K562 (cell line): ENCODE results near the gene TTC16. TPM values are rescaled to one million over a fixed set of nuclear protein-coding genes. Genes with fewer than 3 reads are reported as not detected.

Source experiments
- ARNT ChIP-seq, 2 experiments: fragments of 450-650 bp; IDR thresholded peaks; 2 replicates each; pipeline ENCODE4 v1.6.1; 2016; ENCODE audit warnings: mild to moderate bottlenecking in 1 of 2
- ATF7 ChIP-seq: fragments of 450-650 bp; IDR thresholded peaks from 2 replicates; pipeline ENCODE4 v1.7.1; 2014; ENCODE audit warnings: mild to moderate bottlenecking, moderate library complexity
- BDP1 ChIP-seq: IDR thresholded peaks from 3 replicates; pipeline ENCODE4 v1.6.1; 2011; ENCODE audit not compliant: insufficient read length, insufficient read depth
- DACH1 ChIP-seq: fragments of 450-650 bp; IDR thresholded peaks from 2 replicates; pipeline ENCODE4 v1.6.1; 2018; ENCODE audit not compliant: partially characterized antibody
- DMBX1 ChIP-seq: fragments of 250-450 bp; sonication (Bioruptor Pico); IDR thresholded peaks from 2 replicates; pipeline ENCODE4 v1.8.0; 2022; ENCODE audit warnings: inconsistent platforms, mild to moderate bottlenecking, moderate library complexity, borderline replicate concordance
- ID3 ChIP-seq, 2 experiments: fragments of 250-450 bp in 1 of 2; fragments of 450-650 bp in 1 of 2; sonication (Bioruptor Pico) in 1 of 2; IDR thresholded peaks; 2 replicates each; pipeline versions ENCODE4 v1.6.1 to v1.8.0; 2016 to 2021; ENCODE audit warnings: mild to moderate bottlenecking in 2 of 2, moderate library complexity in 2 of 2, missing compliant biosample characterization in 1 of 2, missing genetic modification characterization in 1 of 2
- PRDM10 ChIP-seq: fragments of 450-650 bp; IDR thresholded peaks from 2 replicates; pipeline ENCODE4 v1.6.1; 2018; ENCODE audit not compliant: partially characterized antibody
- TOE1 ChIP-seq, 2 experiments: fragments of 450-650 bp in 1 of 2; sonication (generic) in 1 of 2; formaldehyde crosslinking in 1 of 2; IDR thresholded peaks; 2 replicates each; pipeline versions ENCODE4 v1.7.1 to v1.8.0; 2016 to 2022; ENCODE audit warnings: borderline replicate concordance in 2 of 2, mild to moderate bottlenecking in 2 of 2, antibody characterized with exemption in 1 of 2, inconsistent platforms in 1 of 2, low read depth in 1 of 2, missing genetic modification reagents in 1 of 2, moderate library complexity in 1 of 2
- ZMIZ1 ChIP-seq, 2 experiments: fragments of 150-350 bp in 1 of 2; IDR thresholded peaks; 2 replicates each; pipeline ENCODE4 v1.6.1; 2012 to 2016; ENCODE audit warnings: low read depth in 2 of 2, low read length in 2 of 2, mild to moderate bottlenecking in 1 of 2, moderate library complexity in 1 of 2
- polyA plus RNA-seq, 8 experiments: library from polyadenylated mRNA; depleted of rRNA in 4 of 8; stranded (reverse) in 5 of 8; unstranded in 3 of 8; fragments of >200 nt; fragmentation: Nextera tagmentation in 2 of 8; fragmentation: Illumina TruSeq in 1 of 8; extraction: Ambion mirVana in 2 of 8; extraction: Trizol in 1 of 8; gene quantifications; 2 replicates each; pipeline versions ENCODE4 v1.2.1 to v1.2.3, GENCODE V29; 2011 to 2014; ENCODE audit warnings: inconsistent platforms in 1 of 8, missing spikeins in 1 of 8
- total RNA-seq, 7 experiments: library from RNA; depleted of rRNA in 6 of 7; stranded (reverse); fragments of >200 nt in 6 of 7; fragmentation: Illumina TruSeq in 2 of 7; extraction: Trizol in 2 of 7; gene quantifications; 2 replicates each; pipeline versions ENCODE4 v1.2.1 to v1.2.3, GENCODE V29; 2011 to 2021; ENCODE audit warnings: low replicate concordance in 1 of 7

Gene TTC16
- total and polyA plus RNA-seq, 9 of the 15 experiments (the other 6 are each of a cell fraction or from before 2014, with no cell fraction given) = 0.11 TPM; not detected in 8

- no peak for TF ChIP-seq ID3 (CRISPR knock-in tag; IDR thresholded peaks at IDR 0.05)
- TF ChIP-seq ID3 (tag; IDR thresholded peaks at IDR 0.05) = no peak
- peak; percentile 99 for TF ChIP-seq PRDM10
- TF ChIP-seq ARNT (IDR thresholded peaks at IDR 0.05) = no peak
- no peak for TF ChIP-seq DMBX1
- TF ChIP-seq BDP1 = no peak
- TF ChIP-seq DACH1 = no peak
- peak; percentile 48; the same call in 1 of the 2 replicates for TF ChIP-seq TOE1 (IDR thresholded peaks at IDR 0.05; ENCODE audit: borderline replicate concordance)
- no peak for TF ChIP-seq TOE1 (CRISPR knock-in tag; IDR thresholded peaks at IDR 0.05; ENCODE audit: borderline replicate concordance, low read depth)
- peak; percentile 99 for TF ChIP-seq ATF7
- 0 out of 4 replicates have a peak, but pooled peaks of 1 of the 2 experiments have one; percentile 18 for TF ChIP-seq ZMIZ1 (IDR thresholded peaks at IDR 0.05; ENCODE audit: low read depth in 2 of 2, low read length in 2 of 2)
These were observed 60.5 kb downstream of the TTC16 start (continued) for GRCh38 chr9:127776195-127776923.
